Tibial nerve (tissue), 4 donors: Measurements from ENCODE around the gene AOPEP.

Source experiments
- CTCF ChIP-seq, 5 experiments: fragments of 200-600 bp in 3 of 5; fragments of 450-650 bp in 2 of 5; sonication (generic) in 3 of 5; IDR thresholded peaks; one replicate each; pipeline ENCODE4 v1.5.1; 2016 to 2019; ENCODE audit warnings: antibody characterized with exemption in 5 of 5, mild to moderate bottlenecking in 3 of 5, moderate library complexity in 2 of 5
- EP300 ChIP-seq, 2 donors: sonication (generic); formaldehyde crosslinking; IDR thresholded peaks; one replicate each; pipeline ENCODE4 v1.6.1; 2017; ENCODE audit warnings: antibody characterized with exemption in 2 of 2, mild to moderate bottlenecking in 1 of 2
- POLR2A ChIP-seq, 2 donors: fragments of 450-650 bp; IDR thresholded peaks; one replicate each; pipeline ENCODE4 v1.6.1; 2017; ENCODE audit warnings: antibody characterized with exemption in 2 of 2, mild to moderate bottlenecking in 2 of 2, moderate library complexity in 2 of 2

- TF ChIP-seq CTCF (IDR thresholded peaks at IDR 0.05) (no peak), EP300 (IDR thresholded peaks at IDR 0.05) (peak in 1 of 2 donors; percentile 59), POLR2A (IDR thresholded peaks at IDR 0.05) (no peak)
These were observed 147.8 kb downstream of the AOPEP start for GRCh38 chr9:94874316-94874715.
